ENCODE measurements around the gene ZNF335. TPM values are rescaled to one million over a fixed set of nuclear protein-coding genes. Genes with fewer than 3 reads are reported as not detected.

ZNF335 gene
- polyA plus RNA-seq, 2 donors = 10.7 to 18.0 TPM

DNA sequence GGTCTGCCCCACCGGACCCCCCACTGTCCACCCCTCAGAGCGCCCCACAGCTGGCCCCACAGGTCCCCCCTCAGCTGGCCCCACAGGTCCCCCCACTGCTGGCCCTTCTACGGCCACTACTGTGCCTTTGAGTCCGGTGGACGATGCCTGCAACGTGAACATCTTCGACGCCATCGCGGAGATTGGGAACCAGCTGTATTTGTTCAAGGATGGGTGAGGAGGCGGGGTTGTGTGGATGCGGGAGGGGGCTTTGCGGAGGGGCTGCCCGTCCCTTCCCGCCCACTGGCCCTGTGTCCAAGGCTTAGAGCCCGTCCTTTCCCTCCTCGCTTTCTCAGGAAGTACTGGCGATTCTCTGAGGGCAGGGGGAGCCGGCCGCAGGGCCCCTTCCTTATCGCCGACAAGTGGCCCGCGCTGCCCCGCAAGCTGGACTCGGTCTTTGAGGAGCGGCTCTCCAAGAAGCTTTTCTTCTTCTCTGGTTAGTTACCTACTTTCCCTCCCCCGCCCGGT, 41.4 kb upstream of the ZNF335 start:
- WGBS, 2 donors = 13 to 14% methylated on average over 27 to 29 of the region's 29 CpGs
- peaks cover 5 to 19% of the 10 kb centered on the region in 2 donors for H3K4me1 ChIP-seq (ENCODE audit: control insufficient read depth in 2 of 2, insufficient read depth in 2 of 2, low read length in 1 of 2)
- no peak overlapping the region for H3K4me3 ChIP-seq (ENCODE audit: low read depth in 1 of 2, low read length in 2 of 2)
- peaks cover 0 to 29% of the 10 kb centered on the region in 2 donors for H3K27me3 ChIP-seq (ENCODE audit: control insufficient read depth in 1 of 2, insufficient read depth in 2 of 2, low read length in 2 of 2)
- H3K9me3 ChIP-seq (ENCODE audit: control insufficient read depth in 2 of 2, insufficient read depth in 1 of 2, low read depth in 1 of 2, low read length in 1 of 2) = peaks cover 0 to 9% of the 10 kb centered on the region in 2 donors
- H3K36me3 ChIP-seq (ENCODE audit: control insufficient read depth in 2 of 2, insufficient read depth in 2 of 2, low read length in 1 of 2) = no peaks in the 10 kb centered on the region
- H3K27ac ChIP-seq (ENCODE audit: low read depth in 2 of 2, low read length in 1 of 2) = no peak overlapping the region

DNA sequence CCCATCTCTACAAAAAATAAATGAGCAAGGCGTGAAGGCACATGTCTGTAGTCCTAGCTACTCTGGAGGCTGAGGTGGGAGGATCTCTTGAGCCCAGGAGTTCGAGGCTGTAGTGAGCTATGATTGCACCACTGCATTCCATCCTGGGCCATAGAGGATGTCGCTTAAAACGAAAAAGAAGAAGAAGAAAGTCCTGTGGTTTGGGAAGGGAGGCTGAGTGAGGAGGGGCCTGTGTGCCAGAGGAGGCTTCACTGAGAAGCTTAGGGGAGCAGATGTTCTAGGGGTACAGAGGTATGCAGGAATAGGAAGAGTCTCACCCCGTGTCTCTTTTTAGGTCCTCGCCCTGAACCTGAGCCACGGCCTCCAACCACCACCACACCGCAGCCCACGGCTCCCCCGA, 40.9 kb upstream of the ZNF335 start:
- H3K36me3 ChIP-seq (ENCODE audit: control insufficient read depth in 2 of 2, insufficient read depth in 2 of 2, low read length in 1 of 2) = no peaks in the 10 kb centered on the region
- H3K4me3 ChIP-seq (ENCODE audit: low read depth in 1 of 2, low read length in 2 of 2) = no peak overlapping the region
- H3K9me3 ChIP-seq (ENCODE audit: control insufficient read depth in 2 of 2, insufficient read depth in 1 of 2, low read depth in 1 of 2, low read length in 1 of 2) = peaks cover 0 to 9% of the 10 kb centered on the region in 2 donors
- 52 to 63% methylated on average over 9 to 10 of the region's 10 CpGs for WGBS, 2 donors
- peaks cover 0 to 29% of the 10 kb centered on the region in 2 donors for H3K27me3 ChIP-seq (ENCODE audit: control insufficient read depth in 1 of 2, insufficient read depth in 2 of 2, low read length in 2 of 2)
- peaks cover 5 to 19% of the 10 kb centered on the region in 2 donors for H3K4me1 ChIP-seq (ENCODE audit: control insufficient read depth in 2 of 2, insufficient read depth in 2 of 2, low read length in 1 of 2)
- H3K27ac ChIP-seq (ENCODE audit: low read depth in 2 of 2, low read length in 1 of 2) = no peak overlapping the region

DNA sequence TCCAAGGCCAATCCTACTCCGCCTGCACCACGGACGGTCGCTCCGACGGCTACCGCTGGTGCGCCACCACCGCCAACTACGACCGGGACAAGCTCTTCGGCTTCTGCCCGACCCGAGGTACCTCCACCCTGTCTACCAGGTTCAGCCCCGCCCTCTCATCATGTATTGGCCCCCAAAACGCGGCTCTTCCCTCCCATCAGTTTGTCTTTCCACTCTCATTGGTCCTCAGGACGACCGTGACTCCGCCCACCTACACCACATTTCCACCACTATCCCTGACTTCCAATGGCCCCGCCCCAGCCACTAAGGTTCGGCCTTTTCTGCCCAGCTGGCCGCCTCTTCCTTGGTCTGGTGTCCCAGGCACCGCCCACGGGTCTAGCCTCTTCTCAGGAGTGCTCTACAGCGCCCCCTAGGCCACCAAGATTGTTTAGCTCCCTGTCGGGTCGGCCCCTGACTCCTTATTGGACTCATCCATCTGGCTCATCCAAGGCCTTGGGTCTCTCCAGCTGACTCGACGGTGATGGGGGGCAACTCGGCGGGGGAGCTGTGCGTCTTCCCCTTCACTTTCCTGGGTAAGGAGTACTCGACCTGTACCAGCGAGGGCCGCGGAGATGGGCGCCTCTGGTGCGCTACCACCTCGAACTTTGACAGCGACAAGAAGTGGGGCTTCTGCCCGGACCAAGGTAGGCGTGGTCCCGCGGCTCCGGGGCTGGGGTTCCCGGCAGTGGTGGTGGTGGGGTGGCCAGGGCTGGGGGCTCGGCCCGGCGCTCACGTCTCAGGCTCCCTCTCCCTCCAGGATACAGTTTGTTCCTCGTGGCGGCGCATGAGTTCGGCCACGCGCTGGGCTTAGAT, 39.9 kb upstream of the ZNF335 start:
- 17 to 18% methylated on average over 55 to 57 of the region's 57 CpGs for WGBS, 2 donors
- peaks cover 0 to 9% of the 10 kb centered on the region in 2 donors for H3K9me3 ChIP-seq (ENCODE audit: control insufficient read depth in 2 of 2, insufficient read depth in 1 of 2, low read depth in 1 of 2, low read length in 1 of 2)
- no peaks in the 10 kb centered on the region for H3K36me3 ChIP-seq (ENCODE audit: control insufficient read depth in 2 of 2, insufficient read depth in 2 of 2, low read length in 1 of 2)
- no peak overlapping the region for H3K4me3 ChIP-seq (ENCODE audit: low read depth in 1 of 2, low read length in 2 of 2)
- H3K4me1 ChIP-seq (ENCODE audit: control insufficient read depth in 2 of 2, insufficient read depth in 2 of 2, low read length in 1 of 2) = peaks cover 5 to 19% of the 10 kb centered on the region in 2 donors
- peaks cover 0 to 29% of the 10 kb centered on the region in 2 donors for H3K27me3 ChIP-seq (ENCODE audit: control insufficient read depth in 1 of 2, insufficient read depth in 2 of 2, low read length in 2 of 2)
- H3K27ac ChIP-seq (ENCODE audit: low read depth in 2 of 2, low read length in 1 of 2) = no peak overlapping the region

DNA sequence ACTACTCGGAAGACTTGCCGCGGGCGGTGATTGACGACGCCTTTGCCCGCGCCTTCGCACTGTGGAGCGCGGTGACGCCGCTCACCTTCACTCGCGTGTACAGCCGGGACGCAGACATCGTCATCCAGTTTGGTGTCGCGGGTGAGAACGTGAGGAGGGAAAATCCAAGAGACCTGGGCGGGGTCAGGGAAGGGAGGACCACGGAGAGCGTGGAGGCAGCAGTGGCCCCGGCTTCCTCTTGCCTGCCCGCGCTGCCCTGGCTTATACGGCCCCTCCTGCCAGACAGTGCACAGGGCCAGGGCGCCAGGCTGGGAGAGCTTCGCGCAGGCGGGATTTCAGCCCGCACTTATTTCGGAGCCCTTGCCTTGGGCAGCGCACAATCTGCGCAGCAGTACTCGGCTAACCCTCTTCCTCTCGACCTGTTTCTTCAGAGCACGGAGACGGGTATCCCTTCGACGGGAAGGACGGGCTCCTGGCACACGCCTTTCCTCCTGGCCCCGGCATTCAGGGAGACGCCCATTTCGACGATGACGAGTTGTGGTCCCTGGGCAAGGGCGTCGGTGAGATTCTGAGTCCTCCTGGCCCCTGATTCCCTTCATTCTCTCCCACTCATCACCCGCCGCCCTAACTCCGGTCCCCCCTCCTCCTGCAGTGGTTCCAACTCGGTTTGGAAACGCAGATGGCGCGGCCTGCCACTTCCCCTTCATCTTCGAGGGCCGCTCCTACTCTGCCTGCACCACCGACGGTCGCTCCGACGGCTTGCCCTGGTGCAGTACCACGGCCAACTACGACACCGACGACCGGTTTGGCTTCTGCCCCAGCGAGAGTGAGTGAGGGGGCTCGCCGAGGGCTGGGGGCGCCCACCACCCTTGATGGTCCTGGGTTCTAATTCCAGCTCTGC, 38.7 kb upstream of the ZNF335 start:
- 9 to 11% methylated on average over 74 of the region's 74 CpGs for WGBS, 2 donors
- peaks cover 5 to 19% of the 10 kb centered on the region in 2 donors for H3K4me1 ChIP-seq (ENCODE audit: control insufficient read depth in 2 of 2, insufficient read depth in 2 of 2, low read length in 1 of 2)
- H3K4me3 ChIP-seq (ENCODE audit: low read depth in 1 of 2, low read length in 2 of 2) = no peak overlapping the region
- H3K36me3 ChIP-seq (ENCODE audit: control insufficient read depth in 2 of 2, insufficient read depth in 2 of 2, low read length in 1 of 2) = no peaks in the 10 kb centered on the region
- no peak overlapping the region for H3K27ac ChIP-seq (ENCODE audit: low read depth in 2 of 2, low read length in 1 of 2)
- H3K9me3 ChIP-seq (ENCODE audit: control insufficient read depth in 2 of 2, insufficient read depth in 1 of 2, low read depth in 1 of 2, low read length in 1 of 2) = peaks cover 0 to 9% of the 10 kb centered on the region in 2 donors
- H3K27me3 ChIP-seq (ENCODE audit: control insufficient read depth in 1 of 2, insufficient read depth in 2 of 2, low read length in 2 of 2) = peaks cover 0 to 29% of the 10 kb centered on the region in 2 donors

DNA sequence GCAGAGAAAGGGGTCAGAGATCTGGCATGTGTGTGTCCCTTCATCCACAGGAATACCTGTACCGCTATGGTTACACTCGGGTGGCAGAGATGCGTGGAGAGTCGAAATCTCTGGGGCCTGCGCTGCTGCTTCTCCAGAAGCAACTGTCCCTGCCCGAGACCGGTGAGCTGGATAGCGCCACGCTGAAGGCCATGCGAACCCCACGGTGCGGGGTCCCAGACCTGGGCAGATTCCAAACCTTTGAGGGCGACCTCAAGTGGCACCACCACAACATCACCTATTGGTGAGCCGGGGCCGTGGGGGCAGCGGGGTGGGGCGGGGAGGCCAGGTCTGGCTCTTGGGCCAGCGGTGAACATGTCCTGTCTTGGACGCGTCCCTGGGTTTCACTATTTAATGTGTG, 37.8 kb upstream of the ZNF335 start:
- Histone ChIP-seq H3K9me3 (ENCODE audit: control insufficient read depth in 2 of 2, insufficient read depth in 1 of 2, low read depth in 1 of 2, low read length in 1 of 2) (peaks cover 0 to 9% of the 10 kb centered on the region in 2 donors), H3K4me3 (ENCODE audit: low read depth in 1 of 2, low read length in 2 of 2) (no peak overlapping the region), H3K27ac (ENCODE audit: low read depth in 2 of 2, low read length in 1 of 2) (no peak overlapping the region), H3K4me1 (ENCODE audit: control insufficient read depth in 2 of 2, insufficient read depth in 2 of 2, low read length in 1 of 2) (peaks cover 5 to 19% of the 10 kb centered on the region in 2 donors), H3K36me3 (ENCODE audit: control insufficient read depth in 2 of 2, insufficient read depth in 2 of 2, low read length in 1 of 2) (no peaks in the 10 kb centered on the region), H3K27me3 (ENCODE audit: control insufficient read depth in 1 of 2, insufficient read depth in 2 of 2, low read length in 2 of 2) (peaks cover 0 to 28% of the 10 kb centered on the region in 2 donors)
- 36 to 42% methylated on average over 20 of the region's 20 CpGs for WGBS, 2 donors

DNA sequence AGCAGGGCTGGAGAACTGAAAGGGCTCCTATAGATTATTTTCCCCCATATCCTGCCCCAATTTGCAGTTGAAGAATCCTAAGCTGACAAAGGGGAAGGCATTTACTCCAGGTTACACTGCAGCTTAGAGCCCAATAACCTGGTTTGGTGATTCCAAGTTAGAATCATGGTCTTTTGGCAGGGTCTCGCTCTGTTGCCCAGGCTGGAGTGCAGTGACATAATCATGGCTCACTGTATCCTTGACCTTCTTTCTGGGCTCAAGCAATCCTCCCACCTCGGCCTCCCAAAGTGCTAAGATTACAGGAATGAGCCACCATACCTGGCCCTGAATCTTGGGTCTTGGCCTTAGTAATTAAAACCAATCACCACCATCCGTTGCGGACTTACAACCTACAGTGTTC, 35.7 kb upstream of the ZNF335 start:
- Histone ChIP-seq H3K27me3 (ENCODE audit: control insufficient read depth in 1 of 2, insufficient read depth in 2 of 2, low read length in 2 of 2) (peaks cover 0 to 28% of the 10 kb centered on the region in 2 donors), H3K9me3 (ENCODE audit: control insufficient read depth in 2 of 2, insufficient read depth in 1 of 2, low read depth in 1 of 2, low read length in 1 of 2) (peaks cover 0 to 9% of the 10 kb centered on the region in 2 donors), H3K4me1 (ENCODE audit: control insufficient read depth in 2 of 2, insufficient read depth in 2 of 2, low read length in 1 of 2) (peaks cover 2 to 16% of the 10 kb centered on the region in 2 donors), H3K36me3 (ENCODE audit: control insufficient read depth in 2 of 2, insufficient read depth in 2 of 2, low read length in 1 of 2) (no peaks in the 10 kb centered on the region), H3K4me3 (ENCODE audit: low read depth in 1 of 2, low read length in 2 of 2) (no peak overlapping the region), H3K27ac (ENCODE audit: low read depth in 2 of 2, low read length in 1 of 2) (no peak overlapping the region)
- WGBS, 2 donors = 74 to 78% methylated on average over 4 of the region's 4 CpGs

DNA sequence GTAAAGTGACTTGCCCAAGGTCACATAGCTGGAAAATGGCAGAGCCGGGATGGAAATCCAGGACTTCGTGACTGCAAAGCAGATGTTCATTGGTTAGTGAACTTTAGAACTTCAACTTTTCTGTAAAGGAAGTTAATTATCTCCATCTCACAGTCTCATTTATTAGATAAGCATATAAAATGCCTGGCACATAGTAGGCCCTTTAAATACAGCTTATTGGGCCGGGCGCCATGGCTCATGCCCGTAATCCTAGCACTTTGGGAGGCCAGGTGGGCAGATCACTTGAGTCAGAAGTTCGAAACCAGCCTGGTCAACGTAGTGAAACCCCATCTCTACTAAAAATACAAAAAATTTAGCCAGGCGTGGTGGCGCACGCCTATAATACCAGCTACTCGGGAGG, 35.0 kb upstream of the ZNF335 start:
- H3K27me3 ChIP-seq (ENCODE audit: control insufficient read depth in 1 of 2, insufficient read depth in 2 of 2, low read length in 2 of 2) = peaks cover 0 to 22% of the 10 kb centered on the region in 2 donors
- WGBS, 2 donors = 85 to 93% methylated on average over 11 of the region's 11 CpGs
- peaks cover 0 to 16% of the 10 kb centered on the region in 2 donors for H3K4me1 ChIP-seq (ENCODE audit: control insufficient read depth in 2 of 2, insufficient read depth in 2 of 2, low read length in 1 of 2)
- peaks cover 0 to 9% of the 10 kb centered on the region in 2 donors for H3K9me3 ChIP-seq (ENCODE audit: control insufficient read depth in 2 of 2, insufficient read depth in 1 of 2, low read depth in 1 of 2, low read length in 1 of 2)
- no peaks in the 10 kb centered on the region for H3K36me3 ChIP-seq (ENCODE audit: control insufficient read depth in 2 of 2, insufficient read depth in 2 of 2, low read length in 1 of 2)
- H3K4me3 ChIP-seq (ENCODE audit: low read depth in 1 of 2, low read length in 2 of 2) = no peak overlapping the region
- H3K27ac ChIP-seq (ENCODE audit: low read depth in 2 of 2, low read length in 1 of 2) = no peak overlapping the region

DNA sequence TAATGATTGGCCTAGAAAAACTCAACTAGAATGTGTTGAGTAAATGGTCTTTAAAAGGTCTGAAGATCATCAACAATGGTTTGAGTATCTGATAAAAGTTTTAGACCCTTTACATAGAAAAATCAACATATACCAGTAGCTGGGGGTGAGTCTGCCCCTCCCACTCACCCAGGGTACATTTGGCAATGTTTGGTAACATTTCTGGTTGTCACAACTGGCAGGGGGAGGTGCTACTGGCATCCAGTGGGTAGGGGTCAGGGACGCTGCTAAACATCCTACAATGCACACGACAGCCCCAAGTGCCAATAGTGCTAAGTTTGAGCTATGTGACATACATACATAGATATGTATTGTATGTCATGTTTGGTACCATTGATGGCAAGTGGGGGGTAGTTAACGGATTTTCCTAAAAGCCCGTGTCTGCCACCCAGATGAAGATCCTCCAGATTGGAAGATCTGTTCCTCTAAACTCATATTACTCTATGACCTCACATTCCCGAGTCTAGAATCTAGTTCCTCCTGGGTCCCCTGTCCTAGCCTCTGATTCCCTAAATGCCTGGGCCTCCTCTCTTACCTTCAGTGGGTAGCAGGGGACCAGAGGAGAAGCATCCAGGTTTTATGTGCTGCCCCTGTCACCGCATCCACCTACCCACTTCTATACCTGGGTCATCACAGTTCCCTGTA, 34.2 kb upstream of the ZNF335 start:
- peaks cover 0 to 3% of the 10 kb centered on the region in 2 donors for H3K9me3 ChIP-seq (ENCODE audit: control insufficient read depth in 2 of 2, insufficient read depth in 1 of 2, low read depth in 1 of 2, low read length in 1 of 2)
- 76% methylated on average over 6 of the region's 6 CpGs for WGBS, 2 donors
- H3K27me3 ChIP-seq (ENCODE audit: control insufficient read depth in 1 of 2, insufficient read depth in 2 of 2, low read length in 2 of 2) = peaks cover 0 to 14% of the 10 kb centered on the region in 2 donors
- no peak overlapping the region for H3K4me3 ChIP-seq (ENCODE audit: low read depth in 1 of 2, low read length in 2 of 2)
- H3K27ac ChIP-seq (ENCODE audit: low read depth in 2 of 2, low read length in 1 of 2) = no peak overlapping the region
- no peaks in the 10 kb centered on the region for H3K36me3 ChIP-seq (ENCODE audit: control insufficient read depth in 2 of 2, insufficient read depth in 2 of 2, low read length in 1 of 2)
- H3K4me1 ChIP-seq (ENCODE audit: control insufficient read depth in 2 of 2, insufficient read depth in 2 of 2, low read length in 1 of 2) = peaks cover 0 to 10% of the 10 kb centered on the region in 2 donors

Measured in esophagus (tissue), 2 donors.